ENCODE measurements around the gene NUDT7.

NUDT7 gene

GRCh38 chr16:77692612-77693011 lies 29.7 kb upstream of the NUDT7 start:
- no peak for TF ChIP-seq CTCF (IDR thresholded peaks at IDR 0.05; ENCODE audit: low read depth, low read length, missing control alignments)
- H3K4me3 ChIP-seq (ENCODE audit: low read depth, low read length): no peak overlapping the region
- DNase-seq (ENCODE audit: low read depth): no peak

GRCh38 chr16:77696149-77696548 lies 26.2 kb upstream of the NUDT7 start:
- no peak for TF ChIP-seq CTCF (IDR thresholded peaks at IDR 0.05; ENCODE audit: low read depth, low read length, missing control alignments)
- no peak for DNase-seq (ENCODE audit: low read depth)
- no peak overlapping the region for H3K4me3 ChIP-seq (ENCODE audit: low read depth, low read length)

- TF ChIP-seq CTCF (IDR thresholded peaks at IDR 0.05; ENCODE audit: low read depth, low read length, missing control alignments): no peak
- H3K4me3 ChIP-seq (ENCODE audit: low read depth, low read length): no peak overlapping the region
- DNase-seq (ENCODE audit: low read depth): no peak
Observed at GRCh38 chr16:77700846-77701245, 21.5 kb upstream of the NUDT7 start.

GRCh38 chr16:77705351-77705750 lies 17.0 kb upstream of the NUDT7 start:
- H3K4me3 ChIP-seq (ENCODE audit: low read depth, low read length): no peak overlapping the region
- TF ChIP-seq CTCF (IDR thresholded peaks at IDR 0.05; ENCODE audit: low read depth, low read length, missing control alignments): no peak

GRCh38 chr16:77711179-77711578 lies 11.1 kb upstream of the NUDT7 start:
- DNase-seq (ENCODE audit: low read depth): no peak
- TF ChIP-seq CTCF (IDR thresholded peaks at IDR 0.05; ENCODE audit: low read depth, low read length, missing control alignments): no peak
- H3K4me3 ChIP-seq (ENCODE audit: low read depth, low read length): no peak overlapping the region

More at GRCh38 chr16:77705351-77705750, 17.0 kb upstream of the NUDT7 start:
- DNase-seq (ENCODE audit: low read depth): no peak

GRCh38 chr16:77711775-77712174 lies 10.5 kb upstream of the NUDT7 start:
- no peak for TF ChIP-seq CTCF (IDR thresholded peaks at IDR 0.05; ENCODE audit: low read depth, low read length, missing control alignments)
- no peak for DNase-seq (ENCODE audit: low read depth)
- H3K4me3 ChIP-seq (ENCODE audit: low read depth, low read length): no peak overlapping the region

- TF ChIP-seq CTCF (IDR thresholded peaks at IDR 0.05; ENCODE audit: low read depth, low read length, missing control alignments): no peak
- H3K4me3 ChIP-seq (ENCODE audit: low read depth, low read length): no peak overlapping the region
- DNase-seq (ENCODE audit: low read depth): no peak
Observed at GRCh38 chr16:77715145-77715544, 7.2 kb upstream of the NUDT7 start.

Measured in GM12864 (cell line).